T-cell (primary cell): ENCODE results near the gene RYR1. TPM values are rescaled to one million over a fixed set of nuclear protein-coding genes. Genes with fewer than 3 reads are reported as not detected.

Source experiments
- ATAC-seq, 4 experiments: fragments of 200-7000 bp in 3 of 4; fragments of 150-1000 bp in 1 of 4; cut with Tn5 transposase; replicated peaks in 1 of 4; 1 replicate in 3 of 4; 2 replicates in 1 of 4; pipeline ENCODE4 v1.10.0; 2021; ENCODE audit warnings: moderate library complexity in 3 of 4, mild to moderate bottlenecking in 2 of 4, moderate number of reproducible peaks in 1 of 4
- CTCF ChIA-PET, 2 donors: fragments of 300-600 bp; sonication (Branson Sonifier 250); formaldehyde crosslinking; loops; one replicate each; lab custom pipeline; 2022; ENCODE audit warnings: antibody characterized with exemption in 2 of 2; lab: Charles Lee
- POLR2A ChIA-PET, 2 donors: fragments of 300-600 bp; sonication (Branson Sonifier 250); formaldehyde crosslinking; loops; one replicate each; lab custom pipeline; 2022; ENCODE audit warnings: antibody characterized with exemption in 2 of 2; lab: Charles Lee
- DNase-seq, 35 experiments: peaks; one replicate each; pipeline versions ENCODE4 v3.0.0 to v3.0.0-alpha.2; 2013 to 2023
- H3K27ac ChIP-seq: one replicate; pipeline ENCODE4 v1.5.1; 2013; ENCODE audit warnings: low read length
- H3K27me3 ChIP-seq, 2 experiments: replicated peaks in 1 of 2; 1 replicate in 1 of 2; 2 replicates in 1 of 2; pipeline versions ENCODE4 v1.6.1 to v1.7.0; 2013; ENCODE audit warnings: low read length in 1 of 2, mixed read lengths in 1 of 2; ENCODE audit not compliant: control insufficient read depth in 2 of 2, insufficient read depth in 2 of 2; ENCODE audit errors: extremely low read depth in 1 of 2
- H3K36me3 ChIP-seq, 2 donors: 1 replicate in 1 of 2; 2 replicates in 1 of 2; pipeline versions ENCODE4 v1.6.1 to v1.7.0; 2013; ENCODE audit warnings: low read length in 1 of 2; ENCODE audit not compliant: control insufficient read depth in 2 of 2, insufficient read depth in 1 of 2; ENCODE audit errors: extremely low read depth in 1 of 2
- H3K4me1 ChIP-seq, 2 experiments: 1 replicate in 1 of 2; 2 replicates in 1 of 2; pipeline versions ENCODE4 v1.6.1 to v1.7.0; 2013; ENCODE audit warnings: low read length in 2 of 2, mixed read lengths in 1 of 2; ENCODE audit not compliant: insufficient read depth in 2 of 2, control insufficient read depth in 1 of 2; ENCODE audit errors: extremely low read depth in 1 of 2
- H3K4me3 ChIP-seq, 2 donors: 1 replicate in 1 of 2; 2 replicates in 1 of 2; pipeline versions ENCODE4 v1.5.1 to v1.7.0; 2013; ENCODE audit warnings: mild to moderate bottlenecking in 2 of 2, low read length in 1 of 2, moderate library complexity in 1 of 2; ENCODE audit not compliant: control insufficient read depth in 1 of 2; ENCODE audit errors: extremely low read depth in 1 of 2
- H3K9me3 ChIP-seq: 2 replicates; pipeline ENCODE4 v1.7.0; 2013
- H3K27ac Mint-ChIP-seq, 2 donors: one replicate each; pipeline ENCODE4 v1.8.0; 2020 to 2021; ENCODE audit warnings: mild to moderate bottlenecking in 2 of 2, mixed read lengths in 2 of 2
- H3K27me3 Mint-ChIP-seq, 2 donors: one replicate each; pipeline ENCODE4 v1.8.0; 2021 to 2022; ENCODE audit warnings: mixed read lengths in 2 of 2
- H3K36me3 Mint-ChIP-seq: one replicate; pipeline ENCODE4 v1.8.0; 2021; ENCODE audit warnings: mixed read lengths
- H3K4me1 Mint-ChIP-seq, 3 donors: one replicate each; pipeline ENCODE4 v1.8.0; 2020 to 2022; ENCODE audit warnings: mixed read lengths in 3 of 3, mild to moderate bottlenecking in 1 of 3
- H3K4me3 Mint-ChIP-seq, 3 donors: one replicate each; pipeline ENCODE4 v1.8.0; 2020 to 2022; ENCODE audit warnings: mild to moderate bottlenecking in 3 of 3, mixed read lengths in 3 of 3, moderate library complexity in 3 of 3
- H3K9me3 Mint-ChIP-seq, 3 donors: one replicate each; pipeline ENCODE4 v1.8.0; 2020 to 2022; ENCODE audit warnings: mixed read lengths in 3 of 3
- WGBS: methylation state at CpG from one replicate; pipeline ENCODE4 v1.1.5; 2013; ENCODE audit warnings: missing lambda C conversion rate; ENCODE audit not compliant: insufficient coverage; 5-methylcytosine and 5-hydroxymethylcytosine counted together
- total RNA-seq, 35 experiments: library from RNA in 6 of 35; stranded (reverse) in 6 of 35; fragments of 120-200 nt in 1 of 35; gene quantifications; one replicate each; pipeline versions ENCODE4 v1.2.1 to v1.2.4 and lab custom pipeline; 2013 to 2026

The RYR1 gene
- total RNA-seq, 5 donors from 2014 or later (not counting 1 experiment from before 2014, with no cell fraction given): 1.1 to 3.8 (median 2.9) TPM

DNA sequence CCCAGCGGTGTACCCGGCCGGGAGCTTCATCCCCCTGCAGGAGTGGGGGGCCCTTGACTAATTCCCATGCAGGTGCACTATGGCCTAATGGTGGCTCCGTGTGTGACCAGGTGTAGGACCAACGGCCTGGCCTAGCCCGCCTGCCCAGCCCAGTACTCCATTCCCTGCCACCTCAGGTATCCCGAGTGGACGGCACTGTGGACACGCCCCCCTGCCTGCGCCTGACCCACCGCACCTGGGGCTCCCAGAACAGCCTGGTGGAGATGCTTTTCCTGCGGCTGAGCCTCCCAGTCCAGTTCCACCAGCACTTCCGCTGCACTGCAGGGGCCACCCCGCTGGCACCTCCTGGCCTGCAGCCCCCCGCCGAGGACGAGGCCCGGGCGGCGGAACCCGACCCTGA, 39.7 kb downstream of the RYR1 start:
- no peaks in the 10 kb centered on the region for H3K36me3 ChIP-seq
- H3K9me3 ChIP-seq: no peaks in the 10 kb centered on the region
- Mint-ChIP-seq H3K4me3 (no peak overlapping the region), H3K27me3 (peaks cover 6 to 10% of the 10 kb centered on the region in 2 donors), H3K9me3 (no peaks in the 10 kb centered on the region), H3K36me3 (no peaks in the 10 kb centered on the region), H3K4me1 (no peaks in the 10 kb centered on the region), H3K27ac (no peak overlapping the region)
- CTCF ChIA-PET: no interaction called here
- H3K4me3 ChIP-seq: no peak overlapping the region
- no peak overlapping the region for H3K27ac ChIP-seq
- POLR2A ChIA-PET: no interaction called here
- DNase-seq: no peak
- 92% methylated on average over 21 of the region's 21 CpGs for WGBS
- no peak for ATAC-seq
- peaks cover 0 to 30% of the 10 kb centered on the region in 2 experiments for H3K27me3 ChIP-seq
- H3K4me1 ChIP-seq: no peaks in the 10 kb centered on the region

DNA sequence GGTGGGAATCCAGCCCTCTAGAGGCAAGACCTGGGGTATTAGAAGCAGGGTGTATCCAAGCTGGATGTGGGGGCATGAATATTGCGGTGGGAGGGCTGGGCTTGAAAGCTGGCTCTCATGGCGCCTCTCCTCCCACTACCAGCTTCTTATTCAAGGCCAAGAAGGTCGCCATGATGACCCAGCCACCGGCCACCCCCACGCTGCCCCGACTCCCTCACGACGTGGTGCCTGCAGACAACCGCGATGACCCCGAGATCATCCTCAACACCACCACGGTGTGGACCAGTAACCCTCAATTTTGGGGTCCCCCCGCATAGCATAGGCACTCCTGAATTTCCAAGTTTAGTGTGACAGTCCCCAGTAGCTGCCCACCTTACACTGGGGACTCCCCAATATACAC, 41.7 kb downstream of the RYR1 start:
- POLR2A ChIA-PET: no interaction called here
- Mint-ChIP-seq H3K27me3 (peaks cover 6 to 8% of the 10 kb centered on the region in 2 donors), H3K4me1 (no peaks in the 10 kb centered on the region), H3K27ac (no peak overlapping the region), H3K36me3 (no peaks in the 10 kb centered on the region), H3K4me3 (no peak overlapping the region), H3K9me3 (no peaks in the 10 kb centered on the region)
- no peak overlapping the region for H3K27ac ChIP-seq
- ATAC-seq (no peak), DNase-seq (no peak)
- no peaks in the 10 kb centered on the region for H3K9me3 ChIP-seq
- WGBS: 96% methylated on average over 9 of the region's 13 CpGs
- no peak overlapping the region for H3K4me3 ChIP-seq
- peaks cover 0 to 25% of the 10 kb centered on the region in 2 experiments for H3K27me3 ChIP-seq
- H3K36me3 ChIP-seq: no peaks in the 10 kb centered on the region
- H3K4me1 ChIP-seq: no peaks in the 10 kb centered on the region
- CTCF ChIA-PET: no interaction called here

DNA sequence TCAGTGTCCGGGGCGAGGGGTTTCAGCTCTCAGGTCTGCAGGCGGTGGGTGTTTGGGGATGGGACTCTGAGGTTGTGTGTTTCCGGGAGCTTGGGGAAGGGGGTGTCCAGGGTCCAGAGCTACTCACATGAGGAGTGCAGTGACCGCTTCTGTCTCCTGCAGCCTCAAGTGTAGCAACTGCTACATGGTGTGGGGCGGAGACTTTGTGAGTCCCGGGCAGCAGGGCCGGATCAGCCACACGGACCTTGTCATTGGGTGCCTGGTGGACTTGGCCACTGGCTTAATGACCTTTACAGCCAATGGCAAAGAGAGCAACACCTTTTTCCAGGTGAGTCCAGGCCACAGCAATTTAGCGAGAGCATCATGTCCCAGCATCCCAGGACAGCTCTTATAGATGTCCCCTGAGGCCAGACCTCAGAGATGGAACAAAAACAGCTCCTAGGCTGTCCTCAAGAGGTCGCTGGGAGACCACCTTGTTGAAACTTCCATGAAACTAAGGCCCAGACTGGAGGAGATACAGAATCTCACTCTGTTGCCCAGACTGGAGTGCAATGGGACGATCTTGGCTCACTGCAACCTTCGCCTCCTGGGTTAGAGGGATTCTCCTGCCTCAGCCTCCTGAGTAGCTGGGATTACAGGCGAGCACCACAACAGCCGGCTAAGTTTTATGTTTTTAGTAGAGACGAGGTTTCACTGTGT, 44.9 kb downstream of the RYR1 start:
- H3K27ac ChIP-seq: no peak overlapping the region
- no peaks in the 10 kb centered on the region for H3K4me1 Mint-ChIP-seq
- peaks cover 0 to 34% of the 10 kb centered on the region in 2 experiments for H3K27me3 ChIP-seq
- ATAC-seq (no peak), DNase-seq (peak in 1 of 35 experiments; percentile 24)
- peaks cover 10 to 14% of the 10 kb centered on the region in 2 donors for H3K27me3 Mint-ChIP-seq
- H3K27ac Mint-ChIP-seq: no peak overlapping the region
- H3K4me1 ChIP-seq: no peaks in the 10 kb centered on the region
- no peak overlapping the region for H3K4me3 Mint-ChIP-seq
- no peaks in the 10 kb centered on the region for H3K36me3 Mint-ChIP-seq
- H3K36me3 ChIP-seq: no peaks in the 10 kb centered on the region
- H3K9me3 ChIP-seq: no peaks in the 10 kb centered on the region
- no peak overlapping the region for H3K4me3 ChIP-seq
- no peaks in the 10 kb centered on the region for H3K9me3 Mint-ChIP-seq
- CTCF ChIA-PET: interaction anchor here in 1 of 2 donors (1.1 kb wide), 1 partner anchor 75 kb away, joined by 4 read pairs; the partner anchor contains the start of gene FAM98C
- 89% methylated on average over 10 of the region's 16 CpGs for WGBS
- POLR2A ChIA-PET: no interaction called here

DNA sequence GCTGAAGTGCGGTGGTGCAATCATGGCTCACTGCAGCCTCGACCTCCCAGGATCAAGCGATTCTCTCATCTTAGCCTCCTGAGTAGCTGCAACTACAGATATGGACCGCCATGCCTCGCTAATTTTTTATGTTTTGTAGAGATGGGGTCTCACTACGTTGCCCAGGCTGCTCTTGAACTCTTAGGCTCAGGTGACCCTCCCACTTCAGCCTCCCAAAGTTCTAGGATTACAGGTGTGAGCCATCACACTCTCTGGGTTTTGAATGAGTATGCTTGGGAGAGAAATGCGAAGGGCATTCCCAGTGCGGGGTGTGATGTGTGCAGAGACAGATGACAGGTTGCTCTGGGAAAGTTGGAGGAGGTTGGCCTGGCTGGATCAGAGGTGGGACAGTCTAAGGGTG, 49.0 kb downstream of the RYR1 start:
- ChIA-PET CTCF (interaction anchor here in 1 of 2 donors (0.5 kb wide), 1 partner anchor 24 kb away, joined by 3 read pairs; no protein-coding TSS in a partner anchor), POLR2A (no interaction called here)
- no peaks in the 10 kb centered on the region for H3K36me3 Mint-ChIP-seq
- peaks cover 11 to 12% of the 10 kb centered on the region in 2 donors for H3K27me3 Mint-ChIP-seq
- no peaks in the 10 kb centered on the region for H3K4me1 Mint-ChIP-seq
- H3K4me1 ChIP-seq: no peaks in the 10 kb centered on the region
- WGBS: 90% methylated on average over 2 of the region's 8 CpGs
- H3K4me3 Mint-ChIP-seq: no peak overlapping the region
- no peak overlapping the region for H3K27ac Mint-ChIP-seq
- ATAC-seq: no peak
- H3K27me3 ChIP-seq: peaks cover 0 to 41% of the 10 kb centered on the region in 2 experiments
- H3K9me3 ChIP-seq: no peaks in the 10 kb centered on the region
- H3K9me3 Mint-ChIP-seq: peaks cover 0 to 7% (median 0%) of the 10 kb centered on the region in 3 donors
- H3K36me3 ChIP-seq: no peaks in the 10 kb centered on the region
- H3K27ac ChIP-seq: no peak overlapping the region
- no peak overlapping the region for H3K4me3 ChIP-seq
- no peak for DNase-seq

DNA sequence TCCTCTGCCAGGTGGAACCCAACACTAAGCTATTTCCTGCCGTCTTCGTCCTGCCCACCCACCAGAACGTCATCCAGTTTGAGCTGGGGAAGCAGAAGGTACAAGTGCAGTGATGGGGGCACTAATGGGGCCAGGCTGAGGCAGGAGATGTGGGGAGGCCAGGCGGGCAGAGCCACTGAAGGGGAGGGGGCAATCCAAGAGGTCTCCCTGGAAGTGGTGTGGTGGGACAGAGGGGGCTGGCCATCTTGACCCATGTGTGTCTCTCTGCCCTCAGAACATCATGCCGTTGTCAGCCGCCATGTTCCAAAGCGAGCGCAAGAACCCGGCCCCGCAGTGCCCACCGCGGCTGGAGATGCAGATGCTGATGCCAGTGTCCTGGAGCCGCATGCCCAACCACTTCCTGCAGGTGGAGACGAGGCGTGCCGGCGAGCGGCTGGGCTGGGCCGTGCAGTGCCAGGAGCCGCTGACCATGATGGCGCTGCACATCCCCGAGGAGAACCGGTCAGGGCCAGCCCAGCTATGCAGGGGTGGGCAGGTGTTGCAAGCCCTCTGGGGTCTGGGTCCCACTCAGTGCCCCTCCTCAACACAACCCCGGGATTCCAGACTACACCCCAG, 49.6 kb downstream of the RYR1 start:
- Mint-ChIP-seq H3K4me1 (no peaks in the 10 kb centered on the region), H3K9me3 (peaks cover 0 to 7% (median 0%) of the 10 kb centered on the region in 3 donors), H3K36me3 (no peaks in the 10 kb centered on the region), H3K4me3 (no peak overlapping the region), H3K27me3 (peaks cover 13 to 14% of the 10 kb centered on the region in 2 donors), H3K27ac (no peak overlapping the region)
- DNase-seq (no peak), ATAC-seq (no peak)
- Histone ChIP-seq H3K27me3 (peaks cover 0 to 39% of the 10 kb centered on the region in 2 experiments), H3K36me3 (no peaks in the 10 kb centered on the region), H3K4me1 (no peaks in the 10 kb centered on the region), H3K4me3 (no peak overlapping the region), H3K27ac (no peak overlapping the region), H3K9me3 (no peaks in the 10 kb centered on the region)
- ChIA-PET POLR2A (no interaction called here), CTCF (interaction anchor here in 1 of 2 donors (0.5 kb wide), 1 partner anchor 24 kb away, joined by 3 read pairs; no protein-coding TSS in a partner anchor)
- 88% methylated on average over 22 of the region's 24 CpGs for WGBS

DNA sequence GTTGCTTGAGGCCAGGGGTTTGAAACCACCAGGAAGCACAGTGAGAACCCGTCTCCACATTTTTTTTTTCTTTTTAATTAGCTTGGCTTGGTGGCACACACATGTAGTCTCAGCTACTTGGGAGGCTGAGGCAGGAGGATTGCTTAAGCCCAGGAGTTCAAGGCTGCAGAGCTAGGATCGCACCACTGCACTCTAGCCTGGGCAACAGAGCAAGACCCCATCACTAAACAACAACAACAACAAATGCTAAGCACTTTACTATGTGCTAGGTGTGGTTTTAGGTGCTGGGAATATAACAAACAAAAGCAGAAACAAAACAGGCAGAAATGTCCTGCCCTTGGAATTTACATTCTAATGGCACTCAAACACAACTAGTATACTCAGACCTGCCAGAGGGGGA, 51.3 kb downstream of the RYR1 start:
- Histone ChIP-seq H3K9me3 (no peaks in the 10 kb centered on the region), H3K4me1 (no peaks in the 10 kb centered on the region), H3K27ac (no peak overlapping the region), H3K27me3 (peaks cover 0 to 34% of the 10 kb centered on the region in 2 experiments), H3K36me3 (no peaks in the 10 kb centered on the region), H3K4me3 (no peak overlapping the region)
- POLR2A ChIA-PET: no interaction called here
- CTCF ChIA-PET: no interaction called here
- Mint-ChIP-seq H3K4me3 (no peak overlapping the region), H3K27me3 (peaks cover 22 to 24% of the 10 kb centered on the region in 2 donors), H3K9me3 (peaks cover 0 to 7% (median 0%) of the 10 kb centered on the region in 3 donors), H3K4me1 (no peaks in the 10 kb centered on the region), H3K36me3 (no peaks in the 10 kb centered on the region), H3K27ac (no peak overlapping the region)
- DNase-seq (no peak), ATAC-seq (no peak)
- WGBS: no CpG with 5 or more reads among the region's 2 CpGs
